ENCODE measurements around the gene THOC7.
A peak's percentile ranks its signal among the peaks of the same experiment; 100 is the strongest.

Gene THOC7

DNA sequence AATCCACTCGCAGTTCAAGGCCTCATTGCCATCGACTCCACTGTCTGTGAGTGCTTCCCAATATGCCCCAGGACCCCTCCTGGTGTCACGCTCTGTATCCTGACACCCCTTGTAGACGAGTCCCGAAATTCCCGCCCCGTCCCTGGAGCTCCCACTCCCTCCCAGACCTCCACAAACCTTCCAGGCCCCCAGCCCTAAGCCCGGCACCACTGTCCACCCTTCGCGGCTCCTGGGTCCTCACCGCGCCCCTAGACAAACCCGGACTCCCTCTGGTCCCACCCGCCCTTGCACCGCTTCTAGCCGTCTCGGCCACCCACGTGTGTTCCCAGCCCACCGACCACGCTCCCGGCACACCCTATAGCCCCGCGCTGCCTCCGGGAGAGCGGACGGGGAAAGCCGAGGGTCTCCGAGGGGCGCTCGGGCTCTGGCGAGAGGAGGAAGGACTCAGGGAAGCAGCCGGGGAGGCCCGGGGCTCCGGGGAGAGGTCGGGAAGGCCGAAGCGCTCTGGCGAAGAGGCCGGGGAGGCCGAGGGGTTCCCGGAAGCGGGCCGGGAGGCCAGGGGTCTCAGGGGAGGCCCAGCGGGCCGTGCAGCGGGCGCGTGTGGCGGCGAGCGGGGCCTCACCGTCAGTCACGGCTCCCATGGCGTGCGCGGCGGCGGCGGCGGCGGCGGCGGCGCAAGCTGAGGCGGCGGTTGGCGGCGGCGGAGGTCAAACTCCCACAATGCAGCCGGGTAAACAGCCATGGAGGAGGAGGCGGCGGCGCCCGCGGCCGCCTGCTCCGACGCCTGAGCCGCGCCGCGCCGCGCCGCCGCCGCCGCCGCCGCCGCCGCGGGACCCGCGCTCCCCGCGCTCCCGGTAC is at the start of gene THOC7, which contains the start of gene ATXN7:
THOC7 (minus strand) TSS at position 656 of the 858 bp plus-strand sequence; CDS start at position 641, 15 bp downstream.
ATXN7 (plus strand) TSS at position 718 of the 858 bp plus-strand sequence. CDS start 48,732 bp downstream, outside the sequence.
- DNase-seq: peak; percentile 64

DNA sequence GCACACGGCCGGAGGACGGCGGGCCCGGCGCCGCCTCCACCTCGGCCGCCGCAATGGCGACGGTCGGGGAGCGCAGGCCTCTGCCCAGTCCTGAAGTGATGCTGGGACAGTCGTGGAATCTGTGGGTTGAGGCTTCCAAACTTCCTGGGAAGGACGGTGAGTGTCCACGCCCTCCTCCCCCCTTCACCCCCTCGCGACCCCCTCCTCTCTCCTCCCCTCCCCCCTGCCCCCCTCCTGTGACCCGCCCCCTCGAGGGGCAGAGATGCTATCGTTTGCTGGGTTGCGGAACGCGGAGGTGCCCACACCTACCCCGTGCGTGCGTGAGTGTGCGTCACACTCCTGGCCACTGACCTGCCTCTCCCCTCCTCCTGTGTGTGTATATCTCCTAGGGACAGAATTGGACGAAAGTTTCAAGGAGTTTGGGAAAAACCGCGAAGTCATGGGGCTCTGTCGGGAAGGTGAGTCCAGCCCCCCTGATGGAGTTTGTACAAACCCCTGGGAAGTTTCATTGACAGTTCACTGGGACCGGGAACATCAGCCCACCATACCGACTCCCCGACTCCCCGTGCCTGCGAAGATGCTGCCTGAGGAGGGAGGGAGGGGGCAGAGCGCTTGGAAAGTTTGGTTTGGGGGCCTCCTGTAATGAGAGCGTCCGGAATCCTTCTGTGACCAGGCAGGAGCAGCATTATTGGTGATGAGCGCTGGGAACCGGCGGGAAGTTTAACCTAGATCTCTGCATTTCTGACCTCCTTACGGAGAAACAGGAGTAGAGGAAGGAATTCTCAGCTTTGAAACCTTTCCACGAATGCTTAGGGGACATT is 49.4 kb upstream of the THOC7 start:
- DNase-seq: peak; percentile 47

GRCh38 chr3:63911873-63912767 is 48.5 kb upstream of the THOC7 start, which contains the start of gene SCAANT1:
TSS of gene SCAANT1 (minus strand) at chr3:63912383.
- DNase-seq: peak; percentile 82

GRCh38 chr3:63911509-63911872 is 47.9 kb upstream of the THOC7 start:
- DNase-seq: peak; percentile 56

GRCh38 chr3:63910891-63911290 is 47.3 kb upstream of the THOC7 start:
- peak; percentile 56 for DNase-seq

DNA sequence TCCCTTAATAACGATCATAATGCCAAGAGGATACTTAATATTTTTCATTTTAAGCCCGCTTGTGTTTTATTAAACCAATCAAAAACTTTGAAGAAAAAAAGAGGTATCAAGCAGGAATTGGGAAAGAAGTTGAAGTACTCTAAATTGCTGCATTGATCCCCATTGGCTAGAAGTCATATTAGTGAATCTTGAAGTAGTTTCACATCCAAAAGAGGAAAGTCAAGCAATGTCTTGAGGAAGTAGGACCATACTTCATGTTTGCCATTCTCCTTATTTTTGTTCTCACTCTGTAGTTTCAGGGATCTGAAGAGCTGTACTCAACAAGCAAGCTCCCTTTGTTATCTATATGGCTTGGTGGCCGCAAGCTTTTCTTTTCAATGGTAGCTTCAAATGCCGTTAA is 46.4 kb upstream of the THOC7 start:
- DNase-seq: no peak

DNA sequence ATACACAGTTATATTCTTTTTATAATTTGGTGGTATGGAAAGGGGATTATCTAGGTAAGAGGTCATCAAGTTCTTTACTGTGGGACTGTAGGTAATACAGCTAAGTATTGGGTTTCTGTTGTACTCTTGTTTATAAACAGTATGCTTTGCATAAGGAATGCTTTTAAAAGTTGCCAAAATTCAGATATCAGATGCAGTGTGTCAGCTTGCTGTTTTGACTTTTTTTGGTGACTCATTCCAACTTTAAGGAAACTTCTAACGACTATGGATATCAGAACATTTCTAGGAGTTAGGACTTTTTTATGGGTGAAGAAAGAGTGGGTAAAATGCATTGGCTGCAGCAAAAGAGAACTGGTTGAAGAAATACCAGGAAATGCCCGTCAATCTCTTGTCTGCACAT is 45.8 kb upstream of the THOC7 start:
- DNase-seq: no peak

DNA sequence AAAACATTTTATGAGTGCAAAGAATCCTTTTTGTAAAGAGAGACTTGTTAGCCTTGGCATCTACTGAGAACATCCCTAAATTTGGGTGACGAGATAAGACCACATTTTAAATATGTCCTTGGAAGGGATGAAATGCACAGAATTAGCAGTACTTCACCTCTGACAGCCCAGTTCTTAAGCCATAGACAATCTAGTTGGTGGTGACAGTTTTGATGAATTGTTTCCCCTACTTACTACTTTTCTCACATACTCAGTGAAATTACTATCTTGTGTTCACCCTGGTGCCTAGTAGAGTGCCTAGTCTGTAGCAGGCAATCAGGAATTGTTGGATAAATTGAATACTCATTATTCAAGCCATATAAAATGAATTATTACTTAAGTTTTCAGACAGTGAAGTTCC is 45.2 kb upstream of the THOC7 start:
- DNase-seq: no peak

- no peak for DNase-seq
These were observed 44.6 kb upstream of the THOC7 start for GRCh38 chr3:63908081-63908736.

DNA sequence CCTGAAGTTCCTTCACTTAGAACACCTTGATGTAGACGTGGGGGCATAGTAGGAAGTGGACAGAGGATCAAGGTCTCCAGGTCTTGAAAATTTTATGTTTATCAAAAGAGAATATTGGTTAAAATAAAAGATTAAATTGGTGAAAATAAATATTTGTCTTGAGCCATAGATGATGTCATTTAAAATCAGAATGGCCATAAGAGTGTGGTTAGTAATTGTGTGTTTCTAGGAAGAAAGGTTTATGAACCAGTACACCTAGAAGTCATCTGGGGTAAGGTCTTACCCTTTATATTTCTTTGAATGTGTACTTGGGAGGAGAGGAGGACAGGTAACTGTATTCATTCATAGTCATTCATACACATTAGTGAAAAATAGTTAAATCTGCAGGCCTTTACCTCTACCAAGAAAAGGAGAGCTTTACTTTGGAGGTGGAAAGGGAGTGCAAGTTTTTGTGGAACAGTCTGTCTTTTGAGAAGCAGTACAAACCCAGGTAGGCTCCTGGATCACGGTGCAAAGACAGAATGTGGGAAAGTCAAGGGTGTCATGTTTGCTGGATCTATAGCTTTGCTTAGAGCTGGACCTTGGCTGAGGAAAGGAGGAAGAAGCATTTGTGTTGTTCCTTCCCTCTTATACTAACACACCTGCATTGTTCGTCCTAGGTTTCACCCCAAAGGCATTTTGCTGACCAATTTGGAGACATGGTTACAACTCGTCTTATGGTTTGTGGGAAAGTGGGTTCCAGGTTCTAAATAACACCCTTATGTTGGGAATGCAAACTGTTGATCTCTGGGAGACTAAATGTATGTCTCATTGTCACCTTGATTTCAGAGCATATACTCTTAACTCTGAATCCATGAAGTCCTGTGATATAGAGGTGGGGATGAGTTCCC is 42.4 kb upstream of the THOC7 start:
- DNase-seq: no peak

- DNase-seq: no peak
These were observed 36.9 kb upstream of the THOC7 start for GRCh38 chr3:63900459-63900858.

DNA sequence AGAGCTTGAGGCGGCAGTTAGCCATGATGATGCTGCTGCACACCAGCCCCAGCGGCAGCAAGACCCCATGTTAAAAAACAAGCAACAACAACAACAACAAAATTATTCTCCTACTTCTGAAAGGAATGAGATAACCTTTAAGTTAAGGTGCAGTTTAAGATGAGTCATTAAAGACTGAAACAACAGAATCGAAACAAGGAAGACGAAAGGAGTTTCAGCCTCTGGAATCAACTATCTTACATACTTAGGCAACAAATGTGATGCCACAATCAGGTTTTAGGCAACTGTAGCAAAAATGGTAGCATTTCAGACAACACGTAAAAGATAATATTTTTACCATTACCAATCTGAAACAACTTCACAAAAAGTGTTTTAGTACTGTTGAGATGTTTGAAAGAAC is 36.4 kb upstream of the THOC7 start:
- no peak for DNase-seq

DNA sequence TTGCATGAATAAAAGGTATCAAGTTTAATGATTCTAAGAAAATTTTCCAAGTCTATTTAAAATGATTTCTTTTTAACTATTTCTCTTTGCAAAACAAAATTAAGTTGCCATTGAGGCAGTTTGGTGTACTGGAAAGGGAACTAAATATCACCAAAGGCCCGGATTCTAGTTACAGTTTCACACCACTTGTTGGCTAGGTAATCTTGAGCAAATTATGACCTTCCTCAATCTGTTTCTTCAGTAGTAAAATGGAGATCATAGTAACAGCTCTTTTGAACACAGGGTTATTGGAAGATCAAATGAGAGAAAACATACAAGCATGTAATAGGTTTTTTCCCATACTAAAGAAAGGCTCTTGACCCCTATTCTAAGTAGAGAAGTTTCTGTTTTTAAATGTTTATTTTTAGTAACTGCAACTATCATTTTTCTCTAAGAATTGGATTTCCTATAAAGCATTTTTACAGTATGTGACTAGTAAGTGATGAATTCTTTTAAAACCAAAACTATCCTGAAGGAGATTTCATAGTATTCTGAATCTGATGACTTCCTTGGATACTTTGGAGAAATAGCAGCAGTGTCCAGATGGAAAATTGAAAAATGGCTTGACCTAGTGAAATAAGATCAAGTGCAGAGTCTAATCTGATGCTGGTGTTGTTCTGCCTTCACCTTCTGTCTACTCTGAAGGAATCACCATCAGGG is 32.9 kb upstream of the THOC7 start:
- DNase-seq: no peak

DNA sequence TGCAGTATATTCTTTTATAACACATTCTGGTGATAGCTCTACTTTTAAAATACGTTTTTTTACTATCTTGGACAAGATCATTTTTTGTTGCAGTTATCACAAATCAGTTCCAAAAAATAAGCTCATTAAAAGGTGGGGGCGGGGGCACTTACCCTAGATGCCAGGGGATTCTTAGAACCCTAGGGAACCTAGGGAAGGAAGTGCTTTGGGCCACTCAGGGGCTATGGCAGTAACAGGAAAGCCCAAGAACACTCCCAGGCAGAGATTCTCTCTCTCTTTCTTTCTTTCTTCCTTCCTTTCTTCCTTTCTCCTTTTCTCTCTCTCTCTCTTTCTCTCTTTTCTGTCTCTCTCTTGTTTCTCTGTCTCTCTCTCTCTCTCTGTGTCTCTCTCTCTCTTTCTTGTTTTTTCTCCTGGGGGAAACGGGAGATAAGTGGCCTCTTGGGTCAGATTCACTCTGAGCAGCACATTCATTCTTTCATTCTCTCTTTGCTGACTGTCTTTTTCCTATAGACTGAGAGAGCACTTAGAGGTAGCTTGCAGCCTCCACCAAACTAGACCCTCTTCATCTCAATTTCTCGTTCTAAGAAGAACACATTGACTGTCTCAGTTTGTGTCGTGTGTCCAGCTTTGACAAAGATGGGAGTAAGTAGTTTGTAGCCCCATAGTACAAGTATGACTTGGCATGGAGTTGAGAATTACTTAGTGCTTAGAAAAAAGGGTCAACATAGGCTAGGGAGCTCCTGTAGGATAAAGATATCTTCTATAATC is 32.0 kb upstream of the THOC7 start:
- DNase-seq: peak; percentile 27

GRCh38 chr3:63892773-63893352 is 29.3 kb upstream of the THOC7 start:
- no peak for DNase-seq

DNA sequence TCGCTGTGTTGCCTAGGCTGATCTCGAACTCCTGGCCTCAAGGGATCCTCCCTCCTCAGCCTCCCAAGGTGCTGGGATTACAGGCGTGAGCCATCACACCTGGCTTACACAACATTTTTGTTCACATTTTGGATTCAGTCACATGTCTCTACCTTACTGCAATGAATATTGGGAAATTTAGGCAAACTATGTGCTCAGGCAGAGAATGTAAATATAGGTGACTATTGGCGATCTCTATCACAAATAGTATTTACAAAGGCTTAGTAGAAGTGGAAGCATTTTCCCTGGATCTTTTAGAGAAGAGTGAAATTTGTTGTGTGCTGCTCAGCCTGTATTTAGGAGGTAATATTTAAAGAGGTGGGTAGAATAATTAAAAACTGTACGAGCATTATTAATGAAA is 27.9 kb upstream of the THOC7 start:
- no peak for DNase-seq

GRCh38 chr3:63886858-63887257 is 23.3 kb upstream of the THOC7 start:
- DNase-seq: no peak

GRCh38 chr3:63880653-63881052 is 17.0 kb upstream of the THOC7 start:
- DNase-seq: no peak

GRCh38 chr3:63878394-63879060 is 14.9 kb upstream of the THOC7 start:
- DNase-seq: no peak
